Glutamatergic neuron (in vitro differentiated cells): ENCODE data around the gene MYPOP. TPM values are rescaled to one million over a fixed set of nuclear protein-coding genes. Genes with fewer than 3 reads are reported as not detected.

Experiments used
- DNase-seq: peaks from one replicate; pipeline ENCODE4 v3.0.0; 2022
- H3K27ac Mint-ChIP-seq: one replicate; pipeline ENCODE4 v1.8.0; 2020; ENCODE audit warnings: mild to moderate bottlenecking, mixed read lengths, inconsistent platforms; ENCODE audit not compliant: unreplicated experiment
- H3K27me3 Mint-ChIP-seq: one replicate; pipeline ENCODE4 v1.8.0; 2020; ENCODE audit warnings: mild to moderate bottlenecking, moderate library complexity, mixed read lengths, inconsistent platforms; ENCODE audit not compliant: unreplicated experiment
- H3K36me3 Mint-ChIP-seq: one replicate; pipeline ENCODE4 v1.8.0; 2020; ENCODE audit warnings: mild to moderate bottlenecking, mixed read lengths, inconsistent platforms; ENCODE audit not compliant: unreplicated experiment
- H3K4me1 Mint-ChIP-seq: one replicate; pipeline ENCODE4 v1.8.0; 2020; ENCODE audit warnings: mild to moderate bottlenecking, low read depth, mixed read lengths, inconsistent platforms; ENCODE audit not compliant: unreplicated experiment
- H3K4me3 Mint-ChIP-seq: one replicate; pipeline ENCODE4 v1.8.0; 2020; ENCODE audit warnings: mild to moderate bottlenecking, mixed read lengths, inconsistent platforms; ENCODE audit not compliant: unreplicated experiment
- H3K9me3 Mint-ChIP-seq: one replicate; pipeline ENCODE4 v1.8.0; 2020; ENCODE audit warnings: mild to moderate bottlenecking, moderate library complexity, mixed read lengths, inconsistent platforms; ENCODE audit not compliant: unreplicated experiment
- CTCF ChIP-seq: fragments of 200-600 bp; sonication (generic); IDR thresholded peaks from one replicate; pipeline ENCODE4 v1.5.0; 2021; ENCODE audit not compliant: partially characterized antibody, unreplicated experiment
- total RNA-seq: library from RNA; stranded (reverse); fragmentation: NEBNext Ultra II Directional; extraction: Animal tissue kit (Norgen Biotek cat#: 25700); gene quantifications from one replicate; pipeline ENCODE4 v1.2.1, GENCODE V29; 2021; ENCODE audit not compliant: unreplicated experiment

MYPOP gene
- total RNA-seq, 1 donor from 2014 or later: 7.1 TPM

- Mint-ChIP-seq H3K4me3 (no peak within 1 kb of the TSS), H3K36me3 (no peaks in the 10 kb centered on the region), H3K27me3 (peaks cover 5% of the 10 kb centered on the region), H3K9me3 (peaks cover 3% of the 10 kb centered on the region), H3K27ac (no peak within 1 kb of the TSS), H3K4me1 (no peaks in the 10 kb centered on the region)
- peak; percentile 66 for DNase-seq
- TF ChIP-seq CTCF: no peak
Measured at GRCh38 chr19:45913874-45914830, 11.7 kb upstream of the MYPOP start, which contains the start of gene NANOS2. Gene NANOS2, minus strand, starts transcription at chr19:45914778. Its CDS starts 85 bp downstream, at chr19:45914693.

DNA sequence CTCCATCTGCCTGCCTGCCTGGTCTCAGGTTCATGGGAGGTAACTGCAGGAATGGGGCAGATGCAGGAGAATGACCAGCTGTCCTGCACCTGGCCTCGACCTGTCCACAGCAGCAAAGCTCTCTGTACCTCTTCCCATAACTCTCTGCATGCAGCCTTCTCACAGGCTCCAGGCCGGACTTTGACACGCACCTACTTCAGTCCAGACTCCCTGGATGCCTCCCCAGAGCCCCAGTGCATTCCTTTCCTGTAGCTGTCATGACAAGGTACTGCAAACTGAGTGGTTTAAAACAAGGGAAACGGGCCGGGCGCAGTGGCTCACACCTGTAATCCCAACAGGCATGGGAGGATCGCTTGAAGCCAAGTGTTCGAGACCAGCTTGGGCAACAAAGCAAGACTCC lies 8.9 kb upstream of the MYPOP start:
- Mint-ChIP-seq H3K4me1 (no peaks in the 10 kb centered on the region), H3K27me3 (peaks cover 5% of the 10 kb centered on the region), H3K36me3 (no peaks in the 10 kb centered on the region), H3K27ac (no peak overlapping the region), H3K9me3 (peaks cover 5% of the 10 kb centered on the region), H3K4me3 (no peak overlapping the region)
- DNase-seq: no peak
- TF ChIP-seq CTCF: no peak

- H3K27me3 Mint-ChIP-seq: peaks cover 7% of the 10 kb centered on the region
- no peak for DNase-seq
- no peaks in the 10 kb centered on the region for H3K4me1 Mint-ChIP-seq
- TF ChIP-seq CTCF: no peak
- no peak overlapping the region for H3K27ac Mint-ChIP-seq
- H3K36me3 Mint-ChIP-seq: no peaks in the 10 kb centered on the region
- H3K4me3 Mint-ChIP-seq: no peak overlapping the region
- H3K9me3 Mint-ChIP-seq: peaks cover 5% of the 10 kb centered on the region
Measured at GRCh38 chr19:45908956-45909355, 6.5 kb upstream of the MYPOP start.

DNA sequence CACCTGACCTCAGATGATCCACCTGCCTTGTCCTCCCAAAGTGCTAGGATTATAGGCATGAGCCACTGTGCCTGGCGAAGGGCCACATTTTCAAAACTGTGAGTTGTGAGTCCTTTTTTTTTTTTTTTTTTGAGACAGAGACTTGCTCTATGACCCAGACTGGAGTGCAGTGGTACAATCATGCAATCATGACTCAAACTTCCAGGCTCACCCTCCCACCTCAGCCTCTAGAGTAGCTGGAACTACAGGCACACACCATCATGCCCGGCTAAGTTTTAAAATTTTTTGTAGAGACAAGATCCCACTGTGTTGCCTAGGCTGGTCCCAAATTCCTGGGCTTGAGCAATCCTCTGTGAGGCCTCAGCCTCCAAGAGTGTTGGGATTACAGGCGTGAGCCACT lies 3.8 kb upstream of the MYPOP start:
- H3K27ac Mint-ChIP-seq: no peak overlapping the region
- H3K4me1 Mint-ChIP-seq: no peaks in the 10 kb centered on the region
- H3K4me3 Mint-ChIP-seq: no peak overlapping the region
- H3K9me3 Mint-ChIP-seq: peaks cover 8% of the 10 kb centered on the region
- peaks cover 13% of the 10 kb centered on the region for H3K27me3 Mint-ChIP-seq
- DNase-seq: no peak
- no peak for TF ChIP-seq CTCF
- H3K36me3 Mint-ChIP-seq: no peaks in the 10 kb centered on the region

DNA sequence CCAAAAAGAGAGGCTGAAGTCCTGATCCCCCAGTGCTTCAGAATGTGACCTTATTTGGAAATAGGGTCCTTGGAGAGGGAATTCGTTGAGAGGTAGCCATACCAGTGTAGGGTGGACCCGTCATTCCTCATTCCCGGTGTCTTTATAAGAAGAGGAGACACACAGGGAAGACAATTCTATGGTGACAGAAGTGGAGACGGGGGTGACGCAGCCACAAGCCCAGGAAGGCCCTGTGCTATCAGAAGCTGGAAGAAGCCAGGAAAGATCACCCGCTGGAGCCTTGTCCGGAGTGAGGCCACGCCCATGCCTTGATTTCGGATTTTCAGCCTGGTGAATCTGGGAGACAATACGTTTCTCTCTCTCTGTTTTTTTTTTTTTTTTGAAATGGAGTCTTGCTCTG lies 2.6 kb upstream of the MYPOP start:
- Mint-ChIP-seq H3K9me3 (peaks cover 11% of the 10 kb centered on the region), H3K36me3 (peaks cover 8% of the 10 kb centered on the region), H3K27me3 (peaks cover 13% of the 10 kb centered on the region), H3K4me1 (peaks cover 1% of the 10 kb centered on the region), H3K27ac (no peak overlapping the region), H3K4me3 (no peak overlapping the region)
- no peak for DNase-seq
- TF ChIP-seq CTCF: no peak
